BLaER1 (cell line): ENCODE data around the gene SMARCAD1.
"Not testable (repeated sequence)": the region's sequence is repeated elsewhere in the genome, so short reads cannot be mapped to it uniquely, and the experiment has no call there.

Experiments
- H3K27ac ChIP-seq: shearing (Covaris generic); formaldehyde crosslinking; 2 replicates; pipeline ENCODE4 v1.8.1; 2022
- H3K27me3 ChIP-seq: shearing (Covaris generic); formaldehyde crosslinking; 2 replicates; pipeline ENCODE4 v1.8.1; 2022
- H3K36me3 ChIP-seq: shearing (Covaris generic); formaldehyde crosslinking; 2 replicates; pipeline ENCODE4 v1.8.1; 2022
- H3K4me1 ChIP-seq: shearing (Covaris generic); formaldehyde crosslinking; 2 replicates; pipeline ENCODE4 v1.8.1; 2022
- H3K4me2 ChIP-seq: shearing (Covaris generic); formaldehyde crosslinking; 2 replicates; pipeline ENCODE4 v1.8.1; 2022
- H3K4me3 ChIP-seq: shearing (Covaris generic); formaldehyde crosslinking; 2 replicates; pipeline ENCODE4 v1.8.1; 2022
- H3K9ac ChIP-seq: shearing (Covaris generic); formaldehyde crosslinking; 2 replicates; pipeline ENCODE4 v1.8.1; 2022
- H3K9me3 ChIP-seq: shearing (Covaris generic); formaldehyde crosslinking; 2 replicates; pipeline ENCODE4 v1.8.1; 2022
- H4K20me1 ChIP-seq: shearing (Covaris generic); formaldehyde crosslinking; 2 replicates; pipeline ENCODE4 v1.8.1; 2022
- Cebpa-rat ChIP-seq: shearing (Covaris generic); IDR thresholded peaks from 2 replicates; pipeline ENCODE4 v1.8.1; 2022

Gene SMARCAD1

DNA sequence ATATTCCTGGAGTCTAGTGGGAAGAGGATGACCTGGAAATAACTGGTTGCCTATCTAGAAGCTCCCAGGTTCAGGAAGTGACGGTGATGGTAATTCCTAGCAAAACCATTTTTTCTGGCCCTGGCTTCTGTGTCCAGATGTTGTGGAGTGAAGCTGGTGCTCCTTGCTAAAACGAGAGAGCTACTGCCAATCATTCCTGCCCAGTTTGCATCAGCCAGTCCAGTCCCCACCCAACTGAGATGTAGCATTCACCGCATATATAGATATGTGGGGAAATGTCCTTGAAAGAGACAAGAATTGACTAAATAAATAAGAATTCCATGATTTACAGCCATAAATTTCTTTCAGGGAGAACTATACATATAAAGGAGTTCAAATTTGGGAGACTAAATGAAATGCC is 128.6 kb downstream of the SMARCAD1 start:
- H3K4me1 ChIP-seq, result no peaks in the 10 kb centered on the region

DNA sequence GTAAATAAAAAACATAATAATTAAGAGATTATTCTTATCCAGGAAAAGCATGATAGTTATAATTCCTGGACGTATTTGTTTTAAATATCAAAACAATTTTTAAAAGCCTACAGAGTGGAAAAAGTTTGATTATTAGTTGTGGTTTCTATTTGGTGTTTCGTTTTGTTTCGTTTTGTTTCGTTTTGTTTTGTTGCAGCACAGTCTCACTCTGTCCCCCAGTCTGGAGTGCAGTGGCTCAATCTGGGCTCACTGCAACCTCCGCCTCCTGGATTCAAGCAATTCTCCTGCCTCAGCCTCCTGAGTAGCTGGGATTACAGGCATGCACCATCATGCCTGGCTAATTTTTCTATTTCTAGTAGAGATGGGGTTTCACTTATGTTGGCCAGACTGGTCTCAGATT is 129.1 kb downstream of the SMARCAD1 start:
- H3K9ac ChIP-seq, H3K9me3 ChIP-seq, H4K20me1 ChIP-seq, H3K27me3 ChIP-seq, H3K4me2 ChIP-seq, H3K4me3 ChIP-seq, H3K36me3 ChIP-seq, H3K4me1 ChIP-seq, H3K27ac ChIP-seq: not testable (repeated sequence)

More for the DNA sequence above, 128.6 kb downstream of the SMARCAD1 start:
- no peak overlapping the region for H3K9ac ChIP-seq
- TF ChIP-seq Cebpa-rat, result no peak
- no peak overlapping the region for H3K4me2 ChIP-seq
- no peaks in the 10 kb centered on the region for H3K27me3 ChIP-seq
- no peak overlapping the region for H3K4me3 ChIP-seq
- no peaks in the 10 kb centered on the region for H3K9me3 ChIP-seq
- H3K36me3 ChIP-seq, result no peaks in the 10 kb centered on the region
- no peaks in the 10 kb centered on the region for H4K20me1 ChIP-seq
- H3K27ac ChIP-seq, result no peak overlapping the region

DNA sequence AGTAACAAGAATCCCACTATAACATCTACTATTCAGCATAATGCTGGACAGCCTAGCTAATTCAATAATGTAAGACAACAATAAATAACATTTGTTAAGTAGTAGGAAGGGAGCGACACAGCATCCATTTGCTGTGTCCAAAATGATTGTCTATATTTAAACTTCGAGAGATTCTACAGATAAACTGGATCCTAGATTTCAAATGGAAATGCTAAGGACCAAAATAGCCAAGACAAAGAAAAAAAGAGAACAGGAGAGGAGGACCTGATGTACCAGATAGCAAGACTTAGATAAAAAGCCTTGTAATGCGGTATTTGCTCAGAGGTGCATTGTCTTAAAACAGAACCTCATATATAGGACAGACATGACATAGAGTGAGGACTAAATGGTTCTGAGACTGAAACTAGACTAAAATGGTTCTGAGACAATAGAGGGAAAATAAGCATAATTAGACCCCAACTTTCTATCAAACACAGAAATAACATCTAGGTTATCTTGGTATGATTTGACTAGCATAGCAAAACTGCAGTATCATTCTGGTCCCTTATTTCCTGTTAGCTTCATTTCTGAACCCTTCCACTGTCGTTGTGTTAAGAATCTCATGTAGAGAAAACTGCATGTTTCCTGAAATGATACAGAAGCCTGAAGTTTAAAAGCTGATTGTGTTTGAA is 131.2 kb downstream of the SMARCAD1 start:
- Histone ChIP-seq H3K4me2 (no peak overlapping the region), H3K9me3 (no peaks in the 10 kb centered on the region), H3K4me1 (no peaks in the 10 kb centered on the region), H3K4me3 (no peak overlapping the region), H3K36me3 (no peaks in the 10 kb centered on the region), H3K27ac (no peak overlapping the region), H3K9ac (no peak overlapping the region), H3K27me3 (no peaks in the 10 kb centered on the region), H4K20me1 (no peaks in the 10 kb centered on the region)
- no peak for TF ChIP-seq Cebpa-rat

DNA sequence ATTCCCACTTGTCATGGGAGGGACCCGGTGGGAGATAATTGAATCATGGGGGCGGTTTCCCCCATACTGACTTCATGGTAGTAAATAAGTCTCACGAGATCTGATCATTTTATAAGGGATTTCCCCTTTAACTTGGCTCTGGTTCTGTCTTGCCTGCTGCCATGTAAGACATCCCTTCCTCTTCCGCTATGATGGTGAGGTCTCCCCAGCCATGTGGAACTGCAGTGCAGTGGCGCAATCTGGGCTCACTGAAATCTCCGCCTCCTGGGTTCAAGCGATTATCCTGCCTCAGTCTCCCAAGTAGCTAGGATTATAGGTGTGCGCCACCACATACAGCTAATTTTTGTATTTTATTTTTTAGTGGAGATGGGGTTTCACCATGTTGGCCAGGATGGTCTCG is 132.1 kb downstream of the SMARCAD1 start:
- no peak overlapping the region for H3K27ac ChIP-seq
- H3K4me3 ChIP-seq, result no peak overlapping the region
- no peak overlapping the region for H3K4me2 ChIP-seq
- H3K27me3 ChIP-seq, result no peaks in the 10 kb centered on the region
- no peaks in the 10 kb centered on the region for H3K4me1 ChIP-seq
- no peaks in the 10 kb centered on the region for H3K36me3 ChIP-seq
- no peak overlapping the region for H3K9ac ChIP-seq
- no peaks in the 10 kb centered on the region for H4K20me1 ChIP-seq
- H3K9me3 ChIP-seq, result no peaks in the 10 kb centered on the region
- TF ChIP-seq Cebpa-rat, result no peak
